Measurements from ENCODE around the gene SARM1.
A peak's percentile ranks its signal among the peaks of the same experiment; 100 is the strongest.

Gene SARM1

GRCh38 chr17:28341516-28341915 is 30.0 kb upstream of the SARM1 start:
- Histone ChIP-seq H3K4me3 (ENCODE audit: extremely low read depth, insufficient read depth, low read length, poor library complexity, severe bottlenecking) (no peak overlapping the region), H3K9me3 (ENCODE audit: control insufficient read depth, low read length) (no peaks in the 10 kb centered on the region), H3K27ac (ENCODE audit: low read depth, low read length, severe bottlenecking) (no peak overlapping the region), H3K4me1 (ENCODE audit: control insufficient read depth, insufficient read depth, low read length, poor library complexity, severe bottlenecking) (peaks cover 42% of the 10 kb centered on the region), H3K36me3 (ENCODE audit: control insufficient read depth, insufficient read depth, low read length) (peaks cover 94% of the 10 kb centered on the region)
- 93 to 98% methylated on average over 9 to 11 of the region's 11 CpGs for WGBS, 2 experiments (ENCODE audit: insufficient coverage in 2 of 2)

- H3K4me3 ChIP-seq (ENCODE audit: extremely low read depth, insufficient read depth, low read length, poor library complexity, severe bottlenecking) = no peak overlapping the region
- 97% methylated on average over 14 of the region's 14 CpGs for WGBS, 2 experiments (ENCODE audit: insufficient coverage in 2 of 2)
- H3K4me1 ChIP-seq (ENCODE audit: control insufficient read depth, insufficient read depth, low read length, poor library complexity, severe bottlenecking) = peaks cover 44% of the 10 kb centered on the region
- no peak overlapping the region for H3K27ac ChIP-seq (ENCODE audit: low read depth, low read length, severe bottlenecking)
- peaks cover 95% of the 10 kb centered on the region for H3K36me3 ChIP-seq (ENCODE audit: control insufficient read depth, insufficient read depth, low read length)
- H3K9me3 ChIP-seq (ENCODE audit: control insufficient read depth, low read length) = no peaks in the 10 kb centered on the region
These were observed 29.2 kb upstream of the SARM1 start for GRCh38 chr17:28342313-28342712.

- Histone ChIP-seq H3K27ac (ENCODE audit: low read depth, low read length, severe bottlenecking) (no peak overlapping the region), H3K9me3 (ENCODE audit: control insufficient read depth, low read length) (no peaks in the 10 kb centered on the region), H3K4me3 (ENCODE audit: extremely low read depth, insufficient read depth, low read length, poor library complexity, severe bottlenecking) (no peak overlapping the region), H3K4me1 (ENCODE audit: control insufficient read depth, insufficient read depth, low read length, poor library complexity, severe bottlenecking) (peaks cover 41% of the 10 kb centered on the region), H3K36me3 (ENCODE audit: control insufficient read depth, insufficient read depth, low read length) (peaks cover 97% of the 10 kb centered on the region)
- WGBS, 2 experiments (ENCODE audit: insufficient coverage in 2 of 2) = 95 to 98% methylated on average over 9 to 10 of the region's 10 CpGs
These were observed 28.0 kb upstream of the SARM1 start for GRCh38 chr17:28343491-28343932.

GRCh38 chr17:28344011-28344410 is 27.5 kb upstream of the SARM1 start:
- Histone ChIP-seq H3K36me3 (ENCODE audit: control insufficient read depth, insufficient read depth, low read length) (peaks cover 97% of the 10 kb centered on the region), H3K9me3 (ENCODE audit: control insufficient read depth, low read length) (no peaks in the 10 kb centered on the region), H3K4me3 (ENCODE audit: extremely low read depth, insufficient read depth, low read length, poor library complexity, severe bottlenecking) (no peak overlapping the region), H3K27ac (ENCODE audit: low read depth, low read length, severe bottlenecking) (no peak overlapping the region), H3K4me1 (ENCODE audit: control insufficient read depth, insufficient read depth, low read length, poor library complexity, severe bottlenecking) (peaks cover 38% of the 10 kb centered on the region)
- WGBS, 2 experiments (ENCODE audit: insufficient coverage in 2 of 2) = 93 to 100% methylated on average over 8 to 9 of the region's 9 CpGs

- Histone ChIP-seq H3K36me3 (ENCODE audit: control insufficient read depth, insufficient read depth, low read length) (peaks cover 97% of the 10 kb centered on the region), H3K9me3 (ENCODE audit: control insufficient read depth, low read length) (no peaks in the 10 kb centered on the region), H3K4me1 (ENCODE audit: control insufficient read depth, insufficient read depth, low read length, poor library complexity, severe bottlenecking) (peaks cover 38% of the 10 kb centered on the region), H3K4me3 (ENCODE audit: extremely low read depth, insufficient read depth, low read length, poor library complexity, severe bottlenecking) (no peak overlapping the region), H3K27ac (ENCODE audit: low read depth, low read length, severe bottlenecking) (no peak overlapping the region)
- WGBS, 2 experiments (ENCODE audit: insufficient coverage in 2 of 2) = 97 to 99% methylated on average over 16 to 19 of the region's 19 CpGs
These were observed 27.0 kb upstream of the SARM1 start for GRCh38 chr17:28344435-28344901.

GRCh38 chr17:28345419-28346198 is 25.9 kb upstream of the SARM1 start:
- Histone ChIP-seq H3K27ac (ENCODE audit: low read depth, low read length, severe bottlenecking) (peak overlapping the region; percentile 85), H3K4me3 (ENCODE audit: extremely low read depth, insufficient read depth, low read length, poor library complexity, severe bottlenecking) (no peak overlapping the region), H3K36me3 (ENCODE audit: control insufficient read depth, insufficient read depth, low read length) (peaks cover 97% of the 10 kb centered on the region), H3K9me3 (ENCODE audit: control insufficient read depth, low read length) (no peaks in the 10 kb centered on the region), H3K4me1 (ENCODE audit: control insufficient read depth, insufficient read depth, low read length, poor library complexity, severe bottlenecking) (peaks cover 38% of the 10 kb centered on the region)
- WGBS, 2 experiments (ENCODE audit: insufficient coverage in 2 of 2) = 94 to 95% methylated on average over 10 to 13 of the region's 13 CpGs

GRCh38 chr17:28346199-28346580 is 25.3 kb upstream of the SARM1 start:
- Histone ChIP-seq H3K4me3 (ENCODE audit: extremely low read depth, insufficient read depth, low read length, poor library complexity, severe bottlenecking) (no peak overlapping the region), H3K9me3 (ENCODE audit: control insufficient read depth, low read length) (no peaks in the 10 kb centered on the region), H3K27ac (ENCODE audit: low read depth, low read length, severe bottlenecking) (peak overlapping the region; percentile 85), H3K4me1 (ENCODE audit: control insufficient read depth, insufficient read depth, low read length, poor library complexity, severe bottlenecking) (peaks cover 38% of the 10 kb centered on the region), H3K36me3 (ENCODE audit: control insufficient read depth, insufficient read depth, low read length) (peaks cover 97% of the 10 kb centered on the region)
- 83 to 100% methylated on average over 1 to 2 of the region's 2 CpGs for WGBS, 2 experiments (ENCODE audit: insufficient coverage in 2 of 2)

GRCh38 chr17:28346746-28347246 is 24.7 kb upstream of the SARM1 start:
- peaks cover 38% of the 10 kb centered on the region for H3K4me1 ChIP-seq (ENCODE audit: control insufficient read depth, insufficient read depth, low read length, poor library complexity, severe bottlenecking)
- H3K27ac ChIP-seq (ENCODE audit: low read depth, low read length, severe bottlenecking) = peak overlapping the region; percentile 85
- no peak overlapping the region for H3K4me3 ChIP-seq (ENCODE audit: extremely low read depth, insufficient read depth, low read length, poor library complexity, severe bottlenecking)
- 73 to 85% methylated on average over 2 to 4 of the region's 7 CpGs for WGBS, 2 experiments (ENCODE audit: insufficient coverage in 2 of 2)
- H3K9me3 ChIP-seq (ENCODE audit: control insufficient read depth, low read length) = no peaks in the 10 kb centered on the region
- peaks cover 97% of the 10 kb centered on the region for H3K36me3 ChIP-seq (ENCODE audit: control insufficient read depth, insufficient read depth, low read length)

GRCh38 chr17:28347261-28347891 is 24.1 kb upstream of the SARM1 start:
- H3K9me3 ChIP-seq (ENCODE audit: control insufficient read depth, low read length) = no peaks in the 10 kb centered on the region
- WGBS, 2 experiments (ENCODE audit: insufficient coverage in 2 of 2) = 89 to 91% methylated on average over 7 to 8 of the region's 8 CpGs
- H3K36me3 ChIP-seq (ENCODE audit: control insufficient read depth, insufficient read depth, low read length) = peaks cover 95% of the 10 kb centered on the region

GRCh38 chr17:28348979-28349378 is 22.5 kb upstream of the SARM1 start:
- peaks cover 38% of the 10 kb centered on the region for H3K4me1 ChIP-seq (ENCODE audit: control insufficient read depth, insufficient read depth, low read length, poor library complexity, severe bottlenecking)
- no peak overlapping the region for H3K4me3 ChIP-seq (ENCODE audit: extremely low read depth, insufficient read depth, low read length, poor library complexity, severe bottlenecking)
- H3K36me3 ChIP-seq (ENCODE audit: control insufficient read depth, insufficient read depth, low read length) = peaks cover 95% of the 10 kb centered on the region
- H3K9me3 ChIP-seq (ENCODE audit: control insufficient read depth, low read length) = no peaks in the 10 kb centered on the region
- WGBS, 2 experiments (ENCODE audit: insufficient coverage in 2 of 2) = 77 to 78% methylated on average over 3 of the region's 3 CpGs
- no peak overlapping the region for H3K27ac ChIP-seq (ENCODE audit: low read depth, low read length, severe bottlenecking)

More at GRCh38 chr17:28347261-28347891, 24.1 kb upstream of the SARM1 start:
- peaks cover 38% of the 10 kb centered on the region for H3K4me1 ChIP-seq (ENCODE audit: control insufficient read depth, insufficient read depth, low read length, poor library complexity, severe bottlenecking)
- H3K27ac ChIP-seq (ENCODE audit: low read depth, low read length, severe bottlenecking) = peak overlapping the region; percentile 85
- H3K4me3 ChIP-seq (ENCODE audit: extremely low read depth, insufficient read depth, low read length, poor library complexity, severe bottlenecking) = no peak overlapping the region
